A549 (cell line): Measurements from ENCODE around the gene KANSL3.

ENCODE experiments used
- CBX2 ChIP-seq: fragments of 200-600 bp; sonication (generic); IDR thresholded peaks from 2 replicates; pipeline ENCODE4 v1.6.1; 2016; ENCODE audit warnings: low read depth, mild to moderate bottlenecking, borderline replicate concordance
- CEBPB ChIP-seq, 2 experiments: fragments of >200 bp in 1 of 2; sonication (Bioruptor Twin) in 1 of 2; formaldehyde crosslinking in 1 of 2; IDR thresholded peaks; 2 replicates each; pipeline ENCODE4 v1.6.1; 2012 to 2016
- CHD4 ChIP-seq: fragments of 200-600 bp; sonication (generic); IDR thresholded peaks from 2 replicates; pipeline ENCODE4 v1.6.1; 2016; ENCODE audit warnings: antibody characterized with exemption, mild to moderate bottlenecking, borderline replicate concordance
- CTCF ChIP-seq: fragments of >200 bp; sonication (Bioruptor Twin); formaldehyde crosslinking; IDR thresholded peaks from 3 replicates; pipeline ENCODE4 v1.5.1; 2016
- HDAC2 ChIP-seq: fragments of 200-600 bp; sonication (generic); IDR thresholded peaks from 2 replicates; pipeline ENCODE4 v1.6.1; 2016
- MAFK ChIP-seq: fragments of 450-650 bp; IDR thresholded peaks from 2 replicates; pipeline ENCODE4 v1.6.1; 2014; ENCODE audit not compliant: partially characterized antibody
- MAZ ChIP-seq: fragments of 150-350 bp; IDR thresholded peaks from 2 replicates; pipeline ENCODE4 v1.6.1; 2014; ENCODE audit warnings: antibody characterized with exemption, low read depth, low read length, borderline replicate concordance
- POLR2A ChIP-seq: IDR thresholded peaks from 2 replicates; pipeline ENCODE4 v1.6.1; 2012; ENCODE audit warnings: mild to moderate bottlenecking, low read length
- SMC3 ChIP-seq: fragments of >200 bp; sonication (Bioruptor Twin); formaldehyde crosslinking; IDR thresholded peaks from 3 replicates; pipeline ENCODE4 v1.6.1; 2018; ENCODE audit warnings: inconsistent platforms

GRCh38 chr2:96558485-96558884 is 79.6 kb downstream of the KANSL3 start:
- no peak for TF ChIP-seq CBX2
- TF ChIP-seq CEBPB (IDR thresholded peaks at IDR 0.05), result no peak
- no peak for TF ChIP-seq CTCF
- TF ChIP-seq HDAC2, result no peak
- TF ChIP-seq CHD4, result no peak
- no peak for TF ChIP-seq MAZ
- TF ChIP-seq SMC3, result no peak
- no peak for TF ChIP-seq MAFK
- TF ChIP-seq POLR2A, result no peak
